NCI-H1930 (cell line): Measurements from ENCODE around the gene PIPOX.

ENCODE experiments used
- DNase-seq, 2 experiments: peaks; one replicate each; lab custom pipeline; 2025; lab: John Stamatoyannopoulos, UW

Gene PIPOX

DNA sequence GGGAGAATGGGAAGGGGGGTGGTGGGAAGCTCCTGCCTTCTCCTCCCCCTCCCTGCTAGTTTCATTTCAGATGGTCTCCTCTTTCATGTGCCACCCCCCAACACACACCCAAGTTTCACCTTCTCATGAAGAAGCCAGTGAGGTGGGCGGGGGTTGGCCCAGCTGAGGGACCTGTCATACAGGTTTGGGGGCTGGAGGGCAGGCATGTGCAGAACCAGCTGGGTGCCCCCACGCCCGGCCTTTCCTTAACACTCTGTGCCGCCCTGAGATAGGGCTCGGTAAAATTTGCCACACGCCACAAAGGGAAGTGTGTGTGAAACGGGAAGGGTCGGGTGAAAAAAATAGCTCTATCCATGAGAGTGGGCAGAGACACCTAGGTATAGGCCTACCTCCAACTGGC, 57.4 kb downstream of the PIPOX start:
- no peak for DNase-seq

DNA sequence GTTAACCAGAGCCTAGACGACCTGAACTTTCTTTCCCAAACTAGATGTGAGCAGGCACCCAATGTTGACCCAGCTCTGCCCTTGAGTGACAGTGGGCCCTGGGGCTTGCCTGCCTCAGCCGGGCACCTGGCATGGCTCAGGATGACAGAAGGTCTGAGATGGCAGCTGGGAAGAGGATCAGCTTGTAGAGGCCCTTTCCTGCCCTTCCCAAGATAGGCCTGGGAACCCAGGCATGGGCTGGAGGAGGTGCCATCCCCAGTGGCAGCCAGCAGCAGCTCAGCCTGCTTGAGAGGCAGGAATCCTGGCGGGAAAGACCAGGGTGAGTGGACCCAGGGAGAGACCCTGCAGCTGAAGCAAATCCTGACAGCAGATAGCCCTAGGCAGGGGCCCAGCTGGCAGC, 59.1 kb downstream of the PIPOX start:
- DNase-seq: no peak

GRCh38 chr17:29102741-29103181, 59.8 kb downstream of the PIPOX start:
- DNase-seq: no peak

GRCh38 chr17:29103341-29103740, 60.4 kb downstream of the PIPOX start:
- no peak for DNase-seq
